ENCODE data around the gene WWC1.

DNA sequence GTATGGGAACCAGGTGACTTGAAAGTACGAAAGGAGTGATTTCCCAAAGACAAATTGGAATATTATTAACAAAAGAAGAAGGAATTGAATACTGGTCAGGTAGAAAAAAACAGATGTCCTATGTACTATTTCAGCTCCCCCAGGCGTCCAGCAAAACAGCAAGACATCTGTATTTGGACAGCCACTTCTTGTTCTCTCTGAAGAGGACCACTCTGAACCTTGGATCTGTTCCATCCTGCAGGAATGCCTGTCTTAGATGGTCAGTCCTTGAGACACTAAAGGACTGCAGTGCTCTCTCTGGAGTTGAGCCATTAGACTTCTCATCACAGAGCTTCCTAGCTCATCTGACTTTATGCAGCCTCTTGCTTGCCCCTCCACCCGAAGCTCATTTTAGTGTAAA, 120.4 kb downstream of the WWC1 start:
- TF ChIP-seq EZH2 (optimal IDR thresholded peaks at IDR 0.05; ENCODE audit: low read depth, low read length), result no peak
- TF ChIP-seq, protein P1, sequence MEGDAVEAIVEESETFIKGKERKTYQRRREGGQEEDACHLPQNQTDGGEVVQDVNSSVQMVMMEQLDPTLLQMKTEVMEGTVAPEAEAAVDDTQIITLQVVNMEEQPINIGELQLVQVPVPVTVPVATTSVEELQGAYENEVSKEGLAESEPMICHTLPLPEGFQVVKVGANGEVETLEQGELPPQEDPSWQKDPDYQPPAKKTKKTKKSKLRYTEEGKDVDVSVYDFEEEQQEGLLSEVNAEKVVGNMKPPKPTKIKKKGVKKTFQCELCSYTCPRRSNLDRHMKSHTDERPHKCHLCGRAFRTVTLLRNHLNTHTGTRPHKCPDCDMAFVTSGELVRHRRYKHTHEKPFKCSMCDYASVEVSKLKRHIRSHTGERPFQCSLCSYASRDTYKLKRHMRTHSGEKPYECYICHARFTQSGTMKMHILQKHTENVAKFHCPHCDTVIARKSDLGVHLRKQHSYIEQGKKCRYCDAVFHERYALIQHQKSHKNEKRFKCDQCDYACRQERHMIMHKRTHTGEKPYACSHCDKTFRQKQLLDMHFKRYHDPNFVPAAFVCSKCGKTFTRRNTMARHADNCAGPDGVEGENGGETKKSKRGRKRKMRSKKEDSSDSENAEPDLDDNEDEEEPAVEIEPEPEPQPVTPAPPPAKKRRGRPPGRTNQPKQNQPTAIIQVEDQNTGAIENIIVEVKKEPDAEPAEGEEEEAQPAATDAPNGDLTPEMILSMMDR (IDR thresholded peaks at IDR 0.05; ENCODE audit: low read length), result no peak
